ENCODE results near the gene GABRE.

GRCh38 chrX:151962034-151962433, 12.4 kb downstream of the GABRE start:
- TF ChIP-seq, protein P1, sequence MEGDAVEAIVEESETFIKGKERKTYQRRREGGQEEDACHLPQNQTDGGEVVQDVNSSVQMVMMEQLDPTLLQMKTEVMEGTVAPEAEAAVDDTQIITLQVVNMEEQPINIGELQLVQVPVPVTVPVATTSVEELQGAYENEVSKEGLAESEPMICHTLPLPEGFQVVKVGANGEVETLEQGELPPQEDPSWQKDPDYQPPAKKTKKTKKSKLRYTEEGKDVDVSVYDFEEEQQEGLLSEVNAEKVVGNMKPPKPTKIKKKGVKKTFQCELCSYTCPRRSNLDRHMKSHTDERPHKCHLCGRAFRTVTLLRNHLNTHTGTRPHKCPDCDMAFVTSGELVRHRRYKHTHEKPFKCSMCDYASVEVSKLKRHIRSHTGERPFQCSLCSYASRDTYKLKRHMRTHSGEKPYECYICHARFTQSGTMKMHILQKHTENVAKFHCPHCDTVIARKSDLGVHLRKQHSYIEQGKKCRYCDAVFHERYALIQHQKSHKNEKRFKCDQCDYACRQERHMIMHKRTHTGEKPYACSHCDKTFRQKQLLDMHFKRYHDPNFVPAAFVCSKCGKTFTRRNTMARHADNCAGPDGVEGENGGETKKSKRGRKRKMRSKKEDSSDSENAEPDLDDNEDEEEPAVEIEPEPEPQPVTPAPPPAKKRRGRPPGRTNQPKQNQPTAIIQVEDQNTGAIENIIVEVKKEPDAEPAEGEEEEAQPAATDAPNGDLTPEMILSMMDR (IDR thresholded peaks at IDR 0.05), result no peak
- TF ChIP-seq POLR2A (IDR thresholded peaks at IDR 0.05), result no peak
